Measurements from ENCODE around the gene PAK2. TPM values are rescaled to one million over a fixed set of nuclear protein-coding genes. Genes with fewer than 3 reads are reported as not detected.

Gene PAK2
- total and polyA plus RNA-seq, 9 of the 15 experiments (the other 6 are each of a cell fraction or from before 2014, with no cell fraction given): 13.2 to 72.4 (median 35.7) TPM

DNA sequence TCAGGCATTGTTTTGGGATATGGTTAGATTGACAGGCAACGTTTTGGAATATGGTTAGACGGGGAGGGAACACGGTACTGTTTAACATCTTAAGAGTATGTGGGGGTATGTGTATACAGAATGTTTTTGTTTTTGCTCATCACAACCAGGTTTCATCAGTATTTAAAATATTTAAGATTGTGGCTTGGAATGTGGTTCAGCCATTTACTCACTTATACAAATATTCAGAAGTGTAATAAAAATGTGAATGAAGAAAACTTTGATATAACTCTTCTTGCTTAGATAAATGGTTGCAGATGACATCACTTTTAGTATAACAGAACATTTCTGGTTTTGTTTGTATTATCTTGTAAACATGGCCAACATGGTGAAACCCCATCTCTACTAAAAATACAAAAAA, 3.9 kb upstream of the PAK2 start (continued):
- TF ChIP-seq DMBX1 (CRISPR knock-in tag; IDR thresholded peaks at IDR 0.05; ENCODE audit: borderline replicate concordance) (no peak), UBTF (IDR thresholded peaks at IDR 0.05; ENCODE audit: borderline replicate concordance in 1 of 2, low read depth in 2 of 2, low read length in 2 of 2) (no peak), ZNF316 (IDR thresholded peaks at IDR 0.05) (no peak), ZC3H8 (IDR thresholded peaks at IDR 0.05) (no peak), TFAM (CRISPR knock-in tag; conservative IDR thresholded peaks at IDR 0.05) (no peak), ATF7 (IDR thresholded peaks at IDR 0.05) (no peak), GMEB1 (CRISPR knock-in tag; IDR thresholded peaks at IDR 0.05) (no peak), KDM5B (IDR thresholded peaks at IDR 0.05; ENCODE audit: insufficient replicate concordance, low read depth, low read length) (no peak), ZC3H11A (IDR thresholded peaks at IDR 0.05; ENCODE audit: low read depth, low read length) (no peak)
- TF ChIP-seq, protein P1, sequence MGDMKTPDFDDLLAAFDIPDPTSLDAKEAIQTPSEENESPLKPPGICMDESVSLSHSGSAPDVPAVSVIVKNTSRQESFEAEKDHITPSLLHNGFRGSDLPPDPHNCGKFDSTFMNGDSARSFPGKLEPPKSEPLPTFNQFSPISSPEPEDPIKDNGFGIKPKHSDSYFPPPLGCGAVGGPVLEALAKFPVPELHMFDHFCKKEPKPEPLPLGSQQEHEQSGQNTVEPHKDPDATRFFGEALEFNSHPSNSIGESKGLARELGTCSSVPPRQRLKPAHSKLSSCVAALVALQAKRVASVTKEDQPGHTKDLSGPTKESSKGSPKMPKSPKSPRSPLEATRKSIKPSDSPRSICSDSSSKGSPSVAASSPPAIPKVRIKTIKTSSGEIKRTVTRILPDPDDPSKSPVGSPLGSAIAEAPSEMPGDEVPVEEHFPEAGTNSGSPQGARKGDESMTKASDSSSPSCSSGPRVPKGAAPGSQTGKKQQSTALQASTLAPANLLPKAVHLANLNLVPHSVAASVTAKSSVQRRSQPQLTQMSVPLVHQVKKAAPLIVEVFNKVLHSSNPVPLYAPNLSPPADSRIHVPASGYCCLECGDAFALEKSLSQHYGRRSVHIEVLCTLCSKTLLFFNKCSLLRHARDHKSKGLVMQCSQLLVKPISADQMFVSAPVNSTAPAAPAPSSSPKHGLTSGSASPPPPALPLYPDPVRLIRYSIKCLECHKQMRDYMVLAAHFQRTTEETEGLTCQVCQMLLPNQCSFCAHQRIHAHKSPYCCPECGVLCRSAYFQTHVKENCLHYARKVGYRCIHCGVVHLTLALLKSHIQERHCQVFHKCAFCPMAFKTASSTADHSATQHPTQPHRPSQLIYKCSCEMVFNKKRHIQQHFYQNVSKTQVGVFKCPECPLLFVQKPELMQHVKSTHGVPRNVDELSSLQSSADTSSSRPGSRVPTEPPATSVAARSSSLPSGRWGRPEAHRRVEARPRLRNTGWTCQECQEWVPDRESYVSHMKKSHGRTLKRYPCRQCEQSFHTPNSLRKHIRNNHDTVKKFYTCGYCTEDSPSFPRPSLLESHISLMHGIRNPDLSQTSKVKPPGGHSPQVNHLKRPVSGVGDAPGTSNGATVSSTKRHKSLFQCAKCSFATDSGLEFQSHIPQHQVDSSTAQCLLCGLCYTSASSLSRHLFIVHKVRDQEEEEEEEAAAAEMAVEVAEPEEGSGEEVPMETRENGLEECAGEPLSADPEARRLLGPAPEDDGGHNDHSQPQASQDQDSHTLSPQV (IDR thresholded peaks at IDR 0.05): no peak
- TF ChIP-seq, protein P2, sequence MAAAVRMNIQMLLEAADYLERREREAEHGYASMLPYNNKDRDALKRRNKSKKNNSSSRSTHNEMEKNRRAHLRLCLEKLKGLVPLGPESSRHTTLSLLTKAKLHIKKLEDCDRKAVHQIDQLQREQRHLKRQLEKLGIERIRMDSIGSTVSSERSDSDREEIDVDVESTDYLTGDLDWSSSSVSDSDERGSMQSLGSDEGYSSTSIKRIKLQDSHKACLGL (CRISPR knock-in tag; IDR thresholded peaks at IDR 0.05; ENCODE audit: borderline replicate concordance, poor library complexity, severe bottlenecking): no peak
- TF ChIP-seq, protein P3, sequence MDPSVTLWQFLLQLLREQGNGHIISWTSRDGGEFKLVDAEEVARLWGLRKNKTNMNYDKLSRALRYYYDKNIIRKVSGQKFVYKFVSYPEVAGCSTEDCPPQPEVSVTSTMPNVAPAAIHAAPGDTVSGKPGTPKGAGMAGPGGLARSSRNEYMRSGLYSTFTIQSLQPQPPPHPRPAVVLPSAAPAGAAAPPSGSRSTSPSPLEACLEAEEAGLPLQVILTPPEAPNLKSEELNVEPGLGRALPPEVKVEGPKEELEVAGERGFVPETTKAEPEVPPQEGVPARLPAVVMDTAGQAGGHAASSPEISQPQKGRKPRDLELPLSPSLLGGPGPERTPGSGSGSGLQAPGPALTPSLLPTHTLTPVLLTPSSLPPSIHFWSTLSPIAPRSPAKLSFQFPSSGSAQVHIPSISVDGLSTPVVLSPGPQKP (CRISPR knock-in tag; IDR thresholded peaks at IDR 0.05): no peak
